Erythroblast (primary cell): ENCODE data around the gene HOXD8.

Experiments
- GATA1 ChIP-seq: IDR thresholded peaks from 2 replicates; pipeline ENCODE4 v1.6.1; 2011; ENCODE audit warnings: low read depth, mild to moderate bottlenecking, control low read depth, low read length, moderate library complexity
- POLR2A ChIP-seq: IDR thresholded peaks from 2 replicates; pipeline ENCODE4 v1.6.1; 2011; ENCODE audit warnings: mild to moderate bottlenecking, low read length

GRCh38 chr2:176138923-176139660 is 9.6 kb downstream of the HOXD8 start:
- TF ChIP-seq POLR2A = no peak
- no peak for TF ChIP-seq GATA1
